ENCODE results near the gene IGF2.

DNA sequence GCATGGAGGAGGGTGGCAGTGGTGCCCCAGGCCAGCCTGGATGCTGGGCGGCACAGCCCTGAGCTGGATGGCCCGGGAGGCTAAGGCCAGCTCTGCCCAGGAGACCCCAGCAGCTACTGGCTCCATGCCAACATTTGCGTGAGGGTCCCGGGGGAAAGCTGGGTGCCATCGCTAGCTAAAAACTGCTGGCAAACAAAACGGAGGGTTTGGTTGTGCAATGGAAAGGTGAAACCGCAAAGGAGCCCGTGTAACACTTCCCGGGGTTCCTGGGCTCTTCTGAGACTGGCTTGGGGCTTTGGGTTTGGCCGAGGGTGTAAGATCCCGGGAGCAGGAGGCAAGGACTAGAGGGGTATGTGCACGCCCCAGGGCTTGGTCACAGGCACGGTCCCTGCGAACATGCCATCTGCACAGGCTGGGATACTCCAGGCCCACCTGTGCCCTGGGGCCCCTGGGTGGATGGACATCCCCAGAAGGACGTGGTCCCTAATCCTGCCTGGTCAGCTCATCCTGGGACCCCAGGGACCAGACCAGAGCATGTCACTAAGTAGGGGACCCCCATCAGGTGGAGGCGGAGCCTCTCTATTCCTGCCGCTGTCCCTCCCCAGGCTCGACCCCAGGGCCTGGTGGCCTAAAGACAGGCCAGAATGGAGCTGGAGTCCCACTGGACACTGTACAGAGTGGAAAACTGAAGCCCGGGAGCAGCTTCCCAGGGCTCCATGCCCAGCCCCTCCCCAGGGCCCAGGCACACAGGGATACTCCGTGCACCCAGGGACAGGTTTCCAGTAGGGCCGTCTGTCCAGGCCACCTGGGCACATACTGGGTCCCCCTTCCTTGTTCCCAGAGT lies 44.6 kb downstream of the IGF2 start:
- TF ChIP-seq, protein P1, sequence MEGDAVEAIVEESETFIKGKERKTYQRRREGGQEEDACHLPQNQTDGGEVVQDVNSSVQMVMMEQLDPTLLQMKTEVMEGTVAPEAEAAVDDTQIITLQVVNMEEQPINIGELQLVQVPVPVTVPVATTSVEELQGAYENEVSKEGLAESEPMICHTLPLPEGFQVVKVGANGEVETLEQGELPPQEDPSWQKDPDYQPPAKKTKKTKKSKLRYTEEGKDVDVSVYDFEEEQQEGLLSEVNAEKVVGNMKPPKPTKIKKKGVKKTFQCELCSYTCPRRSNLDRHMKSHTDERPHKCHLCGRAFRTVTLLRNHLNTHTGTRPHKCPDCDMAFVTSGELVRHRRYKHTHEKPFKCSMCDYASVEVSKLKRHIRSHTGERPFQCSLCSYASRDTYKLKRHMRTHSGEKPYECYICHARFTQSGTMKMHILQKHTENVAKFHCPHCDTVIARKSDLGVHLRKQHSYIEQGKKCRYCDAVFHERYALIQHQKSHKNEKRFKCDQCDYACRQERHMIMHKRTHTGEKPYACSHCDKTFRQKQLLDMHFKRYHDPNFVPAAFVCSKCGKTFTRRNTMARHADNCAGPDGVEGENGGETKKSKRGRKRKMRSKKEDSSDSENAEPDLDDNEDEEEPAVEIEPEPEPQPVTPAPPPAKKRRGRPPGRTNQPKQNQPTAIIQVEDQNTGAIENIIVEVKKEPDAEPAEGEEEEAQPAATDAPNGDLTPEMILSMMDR (IDR thresholded peaks at IDR 0.05) = no peak
- no peak for TF ChIP-seq POLR2A (IDR thresholded peaks at IDR 0.05)

Data from vagina (tissue), 2 donors.